ENCODE results near the gene SLC35F1. TPM values are rescaled to one million over a fixed set of nuclear protein-coding genes. Genes with fewer than 3 reads are reported as not detected.

The SLC35F1 gene
- total and polyA plus RNA-seq, 2 donors (not counting 3 experiments of a cell fraction or from before 2014, with no cell fraction given) = not detected

- Histone ChIP-seq H3K9ac (replicated peaks; ENCODE audit: extremely low read depth, insufficient read depth, low read length) (no peak overlapping the region), H3K9me3 (replicated peaks; ENCODE audit: control insufficient read depth, insufficient read depth, low read length) (no peaks in the 10 kb centered on the region), H3K36me3 (ENCODE audit: control insufficient read depth in 2 of 2, extremely low read depth in 1 of 2, insufficient read depth in 2 of 2, low read length in 2 of 2) (no peaks in the 10 kb centered on the region), H2AFZ (ENCODE audit: low read depth, low read length) (no peak overlapping the region), H3K4me3 (replicated peaks in 1 of 3; ENCODE audit: insufficient read depth in 1 of 3, low read depth in 1 of 3, low read length in 3 of 3) (no peak overlapping the region), H3K27me3 (ENCODE audit: control insufficient read depth in 2 of 2, insufficient read depth in 2 of 2, low read length in 2 of 2) (no peaks in the 10 kb centered on the region), H3K4me1 (ENCODE audit: control insufficient read depth, extremely low read depth, insufficient read depth, low read length) (no peaks in the 10 kb centered on the region), H3K9me1 (replicated peaks; ENCODE audit: control insufficient read depth, extremely low read depth, insufficient read depth, low read length) (no peaks in the 10 kb centered on the region), H4K20me1 (replicated peaks; ENCODE audit: control insufficient read depth, extremely low read depth, insufficient read depth, low read length) (no peaks in the 10 kb centered on the region), H3K4me2 (ENCODE audit: insufficient read depth, low read length) (no peak overlapping the region), H3K79me2 (ENCODE audit: control insufficient read depth, insufficient read depth, low read length) (no peaks in the 10 kb centered on the region), H3K27ac (ENCODE audit: insufficient read depth, low read depth, low read length) (no peak overlapping the region)
- ChIA-PET CTCF (no interaction called here), POLR2A (no interaction called here)
- DNase-seq (ENCODE audit: low read depth, low spot score) (no peak), FAIRE-seq (no peak)
- TF ChIP-seq MYC (IDR thresholded peaks at IDR 0.05; ENCODE audit: low read depth, low read length) (no peak), EZH2 (IDR thresholded peaks at IDR 0.05; ENCODE audit: borderline replicate concordance, low read depth, low read length, severe bottlenecking) (no peak), CTCF (IDR thresholded peaks at IDR 0.05; ENCODE audit: extremely low read depth in 1 of 2, insufficient read depth in 1 of 2, low read depth in 1 of 2, low read length in 2 of 2) (no peak), FOS (IDR thresholded peaks at IDR 0.05; ENCODE audit: borderline replicate concordance, insufficient read depth, low read length) (no peak), GATA2 (IDR thresholded peaks at IDR 0.05; ENCODE audit: insufficient read depth, insufficient read length, low read depth, low read length) (no peak), POLR2AphosphoS5 (IDR thresholded peaks at IDR 0.05; ENCODE audit: insufficient read depth, low read depth, low read length) (no peak), POLR2A (IDR thresholded peaks at IDR 0.05; ENCODE audit: low read depth, low read length) (no peak), MAX (IDR thresholded peaks at IDR 0.05; ENCODE audit: insufficient read depth, insufficient read length) (no peak), JUN (IDR thresholded peaks at IDR 0.05; ENCODE audit: borderline replicate concordance, insufficient read depth, insufficient read length, low read depth) (no peak)
- intact Hi-C loops (cut with micrococcal nuclease) (no loop called here), dilution Hi-C loops (cut with MboI; ENCODE audit: extremely low pct_ligation_motif_present, low sequenced_read_pairs) (no loop called here)
- no TSS peak for BruUV-seq (replicated peaks)
These were observed 293.1 kb downstream of the SLC35F1 start for GRCh38 chr6:118200160-118200559.

All from endothelial cell of umbilical vein (primary cell).